Occipital lobe (tissue), 3 donors: Measurements from ENCODE around the gene VARS2. TPM values are rescaled to one million over a fixed set of nuclear protein-coding genes. Genes with fewer than 3 reads are reported as not detected.
"Not testable (repeated sequence)": the region's sequence is repeated elsewhere in the genome, so short reads cannot be mapped to it uniquely, and the experiment has no call there.

Experiments
- DNase-seq: peaks from one replicate; lab custom pipeline; 2025; lab: John Stamatoyannopoulos, UW
- small RNA-seq: library from RNA; depleted of rRNA; stranded (forward); fragments of <200 nt; gene quantifications from one replicate; pipeline ENCODE3, GENCODE V24; 2014
- total RNA-seq: library from RNA; depleted of rRNA; stranded (reverse); fragments of >200 nt; gene quantifications from one replicate; pipeline ENCODE4 v1.2.3, GENCODE V29; 2014

VARS2 gene
- total RNA-seq, 1 donor from 2014 or later = 31.2 TPM

DNA sequence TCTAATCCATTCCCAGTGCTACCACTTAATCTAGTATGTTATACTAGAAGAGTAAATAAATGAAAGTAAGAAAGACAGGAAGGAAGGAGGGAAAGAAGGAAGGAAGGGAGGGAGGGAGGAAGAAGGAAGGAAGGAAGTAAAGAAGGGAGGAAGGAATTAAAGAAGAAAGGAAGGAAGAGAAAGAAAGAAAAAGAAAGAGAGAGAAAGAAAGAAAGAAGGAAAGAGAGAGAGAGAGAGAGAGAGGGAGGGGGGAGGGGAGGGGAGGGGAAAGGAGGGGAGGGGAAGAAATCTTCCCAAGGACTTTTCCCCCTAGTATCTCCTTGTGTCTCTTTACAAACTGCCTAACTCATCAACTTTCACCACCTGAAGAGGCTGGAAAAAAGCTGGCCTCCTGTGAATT, 48.7 kb downstream of the VARS2 start:
- DNase-seq = no peak

DNA sequence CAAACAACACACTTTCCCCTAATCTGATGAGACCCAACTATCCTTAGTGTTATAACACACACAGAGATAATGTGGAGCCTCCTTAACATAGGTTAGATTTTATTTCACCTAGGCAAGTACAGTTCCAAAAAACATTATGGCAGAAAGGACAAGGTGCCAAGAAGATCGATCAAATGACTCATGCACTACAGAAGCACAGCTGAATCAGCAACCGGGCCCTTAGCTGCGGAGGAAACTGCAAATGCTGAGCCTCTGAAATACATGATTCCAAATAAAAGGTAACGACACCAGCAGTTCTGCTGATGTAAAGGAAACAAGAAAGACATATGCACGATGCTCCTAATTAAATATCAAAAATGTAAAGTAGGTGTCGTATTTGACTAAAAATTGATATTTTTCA, 49.6 kb downstream of the VARS2 start:
- DNase-seq = no peak

- no peak for DNase-seq
Measured at GRCh38 chr6:30964075-30964474, 50.0 kb downstream of the VARS2 start.

DNA sequence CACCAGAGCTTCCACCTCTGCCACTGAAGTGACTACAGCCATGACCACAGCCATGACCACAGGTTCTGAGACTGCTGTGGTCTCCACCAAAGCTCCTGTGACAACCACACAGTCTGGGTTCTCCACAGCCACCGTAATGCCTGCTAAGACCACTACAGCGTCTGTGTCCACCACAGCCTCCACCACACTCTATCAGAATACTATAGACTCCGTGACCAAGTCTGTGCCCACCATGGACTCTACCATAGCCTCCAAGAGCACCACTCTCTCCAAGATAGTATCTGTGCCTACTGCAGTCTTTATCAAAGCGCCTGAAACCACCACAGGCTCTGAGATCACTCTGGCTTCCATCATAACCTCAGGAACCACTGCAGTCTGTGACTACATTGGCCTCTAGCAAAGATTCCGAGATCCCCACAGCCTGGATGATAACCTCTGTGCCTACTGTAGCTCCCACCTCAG, 51.1 kb downstream of the VARS2 start:
- DNase-seq = no peak

DNA sequence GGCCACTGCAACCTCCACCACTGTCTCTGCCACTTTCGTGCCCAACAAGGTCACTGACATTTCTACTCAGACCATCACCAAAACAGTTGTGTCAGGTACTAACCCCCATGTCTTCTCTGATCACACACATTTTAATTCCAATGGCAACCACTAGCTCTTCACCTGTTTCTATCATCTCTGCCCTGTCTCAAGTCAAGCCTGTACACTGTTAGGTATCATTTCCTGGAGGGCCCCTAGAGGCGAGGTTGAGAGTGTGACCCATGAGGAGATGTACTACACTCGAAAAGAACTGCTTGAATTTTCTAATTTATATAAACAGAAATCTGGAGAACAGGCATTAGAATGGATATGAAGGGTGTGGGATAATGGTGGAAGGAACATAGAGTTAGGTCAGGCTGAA, 52.1 kb downstream of the VARS2 start:
- no peak for DNase-seq

- DNase-seq = not testable (repeated sequence)
Measured at GRCh38 chr6:30969171-30969570, 55.1 kb downstream of the VARS2 start.

- no peak for DNase-seq
Measured at GRCh38 chr6:30970946-30971345, 56.9 kb downstream of the VARS2 start.

GRCh38 chr6:30972816-30973215, 58.8 kb downstream of the VARS2 start:
- no peak for DNase-seq

- DNase-seq = no peak
Measured at GRCh38 chr6:30974490-30975252, 60.6 kb downstream of the VARS2 start.

Small RNA genes within 50 kb of the gene (small RNA-seq; reads per million reads assigned to genes)
- not detected for gene RF00019

Other genes starting within 250 kb of the VARS2 start
- gene DHX16, start 241.2 kb upstream of the VARS2 start, total RNA-seq = 20.9 TPM
- gene PPP1R18, start 227.6 kb upstream of the VARS2 start, total RNA-seq = 34.5 TPM
- 1.2 TPM for gene NRM, start 223.3 kb upstream of the VARS2 start, total RNA-seq
- gene MDC1, start 197.0 kb upstream of the VARS2 start, total RNA-seq = 12.5 TPM
- 1,190 TPM for gene TUBB, start 193.9 kb upstream of the VARS2 start, total RNA-seq
- 43.4 TPM for gene FLOT1, start 171.6 kb upstream of the VARS2 start, total RNA-seq
- gene IER3, start 169.7 kb upstream of the VARS2 start, total RNA-seq = 3.0 TPM
- gene DDR1, start 29.7 kb upstream of the VARS2 start, total RNA-seq = 108 TPM
- gene GTF2H4, start 6.0 kb upstream of the VARS2 start, total RNA-seq = 20.0 TPM
- not detected for gene SFTA2, start 17.9 kb downstream of the VARS2 start, total RNA-seq
- not detected for gene MUCL3, start 26.7 kb downstream of the VARS2 start, total RNA-seq
- gene MUC21, start 69.5 kb downstream of the VARS2 start, total RNA-seq = not detected
- not detected for gene MUC22, start 96.2 kb downstream of the VARS2 start, total RNA-seq
- gene C6orf15, start 198.3 kb downstream of the VARS2 start, total RNA-seq = not detected
- not detected for gene PSORS1C1, start 200.6 kb downstream of the VARS2 start, total RNA-seq
- gene CDSN, start 206.2 kb downstream of the VARS2 start, total RNA-seq = not detected
- gene PSORS1C2, start 224.8 kb downstream of the VARS2 start, total RNA-seq = not detected
- gene CCHCR1, start 243.6 kb downstream of the VARS2 start, total RNA-seq = 7.6 TPM
- 3.4 TPM for gene TCF19, start 244.4 kb downstream of the VARS2 start, total RNA-seq